Trophoblast cell (in vitro differentiated cells and primary cell): ENCODE results near the gene RALGDS.

ENCODE experiments used
- DNase-seq, 2 donors: peaks; one replicate each; pipeline ENCODE4 v3.0.0-alpha.2; 2016
- H2AFZ ChIP-seq: 2 replicates; pipeline ENCODE4 v1.6.1; 2013; ENCODE audit warnings: low read length, moderate library complexity, mild to moderate bottlenecking; ENCODE audit not compliant: insufficient read depth, poor library complexity
- H2AK5ac ChIP-seq: 2 replicates; pipeline ENCODE4 v1.6.1; 2013; ENCODE audit warnings: mild to moderate bottlenecking, low read length
- H2BK120ac ChIP-seq: 2 replicates; pipeline ENCODE4 v1.6.1; 2013; ENCODE audit warnings: low read length, mild to moderate bottlenecking, moderate library complexity; ENCODE audit not compliant: insufficient read depth, poor library complexity
- H2BK12ac ChIP-seq: 2 replicates; pipeline ENCODE4 v1.6.1; 2013; ENCODE audit warnings: mild to moderate bottlenecking, low read length, moderate library complexity
- H2BK5ac ChIP-seq: 2 replicates; pipeline ENCODE4 v1.6.1; 2013; ENCODE audit warnings: low read length, low read depth, moderate library complexity, mild to moderate bottlenecking; ENCODE audit not compliant: poor library complexity
- H3K14ac ChIP-seq: 2 replicates; pipeline ENCODE4 v1.6.1; 2013; ENCODE audit warnings: mild to moderate bottlenecking, low read length
- H3K18ac ChIP-seq: 2 replicates; pipeline ENCODE4 v1.6.1; 2013; ENCODE audit warnings: mild to moderate bottlenecking, low read length
- H3K23ac ChIP-seq: 2 replicates; pipeline ENCODE4 v1.6.1; 2013; ENCODE audit warnings: low read length
- H3K27ac ChIP-seq: 2 replicates; pipeline ENCODE4 v1.5.1; 2013; ENCODE audit warnings: low read depth, mild to moderate bottlenecking, inconsistent platforms, low read length, moderate library complexity
- H3K27me3 ChIP-seq: 2 replicates; pipeline ENCODE4 v1.6.1; 2013; ENCODE audit warnings: inconsistent platforms, mild to moderate bottlenecking, low read length, moderate library complexity; ENCODE audit not compliant: insufficient read depth
- H3K36me3 ChIP-seq, 2 experiments: 1 replicate in 1 of 2; 2 replicates in 1 of 2; pipeline ENCODE4 v1.6.1; 2013; ENCODE audit warnings: low read length in 2 of 2, mild to moderate bottlenecking in 2 of 2, moderate library complexity in 1 of 2; ENCODE audit not compliant: insufficient read depth in 2 of 2, control insufficient read depth in 1 of 2
- H3K4ac ChIP-seq: 2 replicates; pipeline ENCODE4 v1.6.1; 2013; ENCODE audit warnings: low read depth, mild to moderate bottlenecking, low read length, moderate library complexity
- H3K4me1 ChIP-seq, 2 experiments: 1 replicate in 1 of 2; 2 replicates in 1 of 2; pipeline ENCODE4 v1.6.1; 2013; ENCODE audit warnings: low read length in 2 of 2, mild to moderate bottlenecking in 2 of 2, moderate library complexity in 1 of 2; ENCODE audit not compliant: insufficient read depth in 2 of 2, control insufficient read depth in 1 of 2
- H3K4me2 ChIP-seq: 2 replicates; pipeline ENCODE4 v1.6.1; 2013; ENCODE audit warnings: inconsistent platforms, mild to moderate bottlenecking, low read length, moderate library complexity
- H3K4me3 ChIP-seq: 2 replicates; pipeline ENCODE4 v1.5.1; 2013; ENCODE audit warnings: mild to moderate bottlenecking, low read depth, low read length, inconsistent platforms
- H3K79me1 ChIP-seq: one replicate; pipeline ENCODE4 v1.6.1; 2013; ENCODE audit warnings: low read length
- H3K79me2 ChIP-seq: 2 replicates; pipeline ENCODE4 v1.6.1; 2013; ENCODE audit warnings: low read length, mild to moderate bottlenecking; ENCODE audit not compliant: control insufficient read depth, insufficient read depth, poor library complexity
- H3K9ac ChIP-seq: 2 replicates; pipeline ENCODE4 v1.6.1; 2013; ENCODE audit warnings: mild to moderate bottlenecking, low read length
- H3K9me3 ChIP-seq: 2 replicates; pipeline ENCODE4 v1.6.1; 2013; ENCODE audit warnings: low read depth, mild to moderate bottlenecking, control low read depth, inconsistent platforms, low read length; ENCODE audit not compliant: insufficient read depth
- H4K12ac ChIP-seq: 2 replicates; pipeline ENCODE4 v1.6.1; 2013; ENCODE audit warnings: low read depth, mild to moderate bottlenecking, low read length, moderate library complexity
- H4K8ac ChIP-seq: 2 replicates; pipeline ENCODE4 v1.6.1; 2013; ENCODE audit warnings: low read depth, mild to moderate bottlenecking, low read length, moderate library complexity
- H4K91ac ChIP-seq: one replicate; pipeline ENCODE4 v1.6.1; 2013; ENCODE audit warnings: low read depth, mild to moderate bottlenecking, low read length, moderate library complexity
- WGBS: extraction: QIAGEN DNeasy Blood & Tissue Kit; methylation state at CpG from one replicate; pipeline ENCODE4 v1.1.7; 2013; ENCODE audit warnings: missing lambda C conversion rate; ENCODE audit not compliant: insufficient read length, insufficient coverage; ENCODE audit errors: extremely low coverage; 5-methylcytosine and 5-hydroxymethylcytosine counted together

RALGDS gene

DNA sequence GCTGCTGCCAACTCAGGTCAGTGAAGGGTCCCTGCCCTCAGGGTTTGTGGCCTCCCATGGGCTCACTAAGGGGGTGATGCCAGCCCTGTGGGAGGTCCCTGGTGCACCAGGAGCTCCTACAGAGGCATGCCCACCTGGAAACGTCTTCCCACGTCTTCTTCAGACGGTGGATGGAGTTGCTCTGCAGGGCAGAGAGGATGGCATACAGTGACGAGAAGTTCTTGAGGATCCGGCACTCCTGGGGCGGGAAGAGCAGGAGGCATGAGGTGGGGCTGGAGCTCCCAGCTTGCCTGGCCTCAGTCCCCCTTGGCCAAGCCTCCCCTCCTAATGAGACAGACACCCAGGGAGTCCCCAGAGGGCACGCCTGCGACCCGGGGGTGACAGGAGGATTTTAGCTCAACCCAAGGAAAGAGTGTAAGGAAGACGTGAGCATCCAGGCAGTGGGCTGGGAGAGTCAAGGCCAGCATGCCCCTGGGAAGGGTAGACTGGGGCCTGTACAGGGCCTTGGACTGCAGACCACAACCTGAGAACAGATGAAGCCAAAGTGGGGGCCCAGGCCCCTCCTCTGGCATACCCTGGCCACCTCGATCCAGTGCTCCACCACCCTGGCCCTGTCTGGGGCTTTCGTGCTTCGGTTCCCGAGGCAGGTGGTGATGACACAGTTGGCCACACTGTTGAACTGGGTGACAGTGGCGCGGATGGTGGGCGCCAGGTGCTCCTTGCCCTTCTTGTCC, 14.4 kb downstream of the RALGDS start:
- H2BK12ac ChIP-seq: no peak overlapping the region
- no peak overlapping the region for H4K91ac ChIP-seq
- no peaks in the 10 kb centered on the region for H3K79me2 ChIP-seq
- H2BK120ac ChIP-seq: no peak overlapping the region
- no CpG with 5 or more reads among the region's 17 CpGs for whole genome bisulfite sequencing
- H3K36me3 ChIP-seq: peaks cover 78 to 80% of the 10 kb centered on the region in 2 experiments
- H4K8ac ChIP-seq: no peak overlapping the region
- H2AFZ ChIP-seq: no peak overlapping the region
- no peaks in the 10 kb centered on the region for H3K27me3 ChIP-seq
- H4K12ac ChIP-seq: no peak overlapping the region
- H3K79me1 ChIP-seq: no peaks in the 10 kb centered on the region
- H2AK5ac ChIP-seq: no peak overlapping the region
- no peak overlapping the region for H3K23ac ChIP-seq
- H3K27ac ChIP-seq: no peak overlapping the region
- H3K4me2 ChIP-seq: no peak overlapping the region
- no peak overlapping the region for H3K9ac ChIP-seq
- no peak for DNase-seq
- no peak overlapping the region for H3K4ac ChIP-seq
- H3K14ac ChIP-seq: no peak overlapping the region
- H3K4me1 ChIP-seq: no peaks in the 10 kb centered on the region
- H3K18ac ChIP-seq: no peak overlapping the region
- no peak overlapping the region for H2BK5ac ChIP-seq
- H3K4me3 ChIP-seq: no peak overlapping the region
- no peaks in the 10 kb centered on the region for H3K9me3 ChIP-seq

DNA sequence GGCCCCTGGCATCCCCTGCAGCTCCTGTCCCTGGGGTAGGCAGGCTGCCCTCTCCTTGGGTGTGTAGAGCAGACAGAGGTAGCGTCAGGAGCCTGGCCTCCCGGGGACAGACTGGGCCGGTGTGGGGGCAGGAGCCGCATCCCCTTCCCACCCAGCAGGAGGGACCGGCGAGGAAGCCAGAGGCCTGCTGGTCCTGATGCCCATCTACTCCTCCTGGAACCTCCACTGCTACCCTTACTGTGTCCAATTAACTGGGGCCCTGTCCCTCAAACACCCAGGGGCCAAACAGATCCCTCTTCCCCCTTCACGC, 15.6 kb downstream of the RALGDS start:
- Histone ChIP-seq H3K23ac (no peak overlapping the region), H3K4ac (no peak overlapping the region), H3K14ac (no peak overlapping the region), H2AK5ac (no peak overlapping the region), H2AFZ (no peak overlapping the region), H3K36me3 (peaks cover 89% of the 10 kb centered on the region in 2 experiments), H3K18ac (no peak overlapping the region), H3K27ac (no peak overlapping the region), H3K79me1 (no peaks in the 10 kb centered on the region), H3K4me1 (no peaks in the 10 kb centered on the region), H2BK5ac (no peak overlapping the region), H4K91ac (no peak overlapping the region), H3K9me3 (no peaks in the 10 kb centered on the region), H3K4me2 (no peak overlapping the region), H2BK12ac (no peak overlapping the region), H3K4me3 (no peak overlapping the region), H3K79me2 (no peaks in the 10 kb centered on the region), H3K27me3 (no peaks in the 10 kb centered on the region), H2BK120ac (no peak overlapping the region), H4K8ac (no peak overlapping the region), H3K9ac (no peak overlapping the region), H4K12ac (no peak overlapping the region)
- no CpG with 5 or more reads among the region's 7 CpGs for WGBS
- DNase-seq: no peak

DNA sequence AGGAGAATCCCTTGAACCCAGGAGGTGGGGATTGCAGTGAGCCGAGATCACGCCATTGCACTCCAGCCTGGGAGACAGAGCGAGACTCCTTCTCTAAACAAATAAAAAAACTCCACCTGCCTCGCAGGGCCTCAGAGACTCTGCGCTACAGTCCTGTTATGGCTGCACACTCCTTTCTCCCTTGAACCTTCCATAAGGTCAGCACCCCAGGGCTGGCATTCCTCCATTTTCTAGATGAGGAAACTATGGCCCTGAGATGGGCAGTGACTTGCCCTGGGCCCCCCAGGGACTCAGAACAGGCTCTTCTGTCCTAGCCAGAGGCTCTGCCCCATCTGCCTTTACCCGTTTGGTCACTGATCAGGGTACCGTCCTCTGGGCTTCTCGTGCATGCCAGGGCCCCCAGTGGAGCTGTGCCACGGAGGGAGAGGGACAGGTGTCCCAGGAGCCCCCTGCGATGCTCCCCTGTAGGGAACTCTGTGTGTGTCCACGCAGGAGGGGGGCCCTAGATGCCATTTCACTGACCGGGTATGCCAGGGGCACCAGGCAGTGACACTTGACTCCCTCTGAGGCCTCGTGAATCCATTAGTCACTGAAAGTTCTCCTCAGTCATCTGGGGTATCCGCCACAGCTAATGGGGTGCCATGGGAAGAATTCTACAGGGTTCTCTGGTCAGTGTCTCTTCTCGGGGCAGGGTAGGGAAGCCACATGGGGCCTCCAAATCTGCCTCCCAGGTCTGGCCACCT, 16.2 kb downstream of the RALGDS start:
- H3K14ac ChIP-seq: no peak overlapping the region
- H3K79me2 ChIP-seq: no peaks in the 10 kb centered on the region
- no peak overlapping the region for H2BK120ac ChIP-seq
- no peak overlapping the region for H3K27ac ChIP-seq
- no peaks in the 10 kb centered on the region for H3K79me1 ChIP-seq
- H3K36me3 ChIP-seq: peaks cover 89% of the 10 kb centered on the region in 2 experiments
- no peak overlapping the region for H3K9ac ChIP-seq
- H2BK12ac ChIP-seq: no peak overlapping the region
- no peak overlapping the region for H3K4ac ChIP-seq
- no peak overlapping the region for H3K4me2 ChIP-seq
- no peaks in the 10 kb centered on the region for H3K4me1 ChIP-seq
- no peaks in the 10 kb centered on the region for H3K27me3 ChIP-seq
- no peak overlapping the region for H3K23ac ChIP-seq
- H3K9me3 ChIP-seq: no peaks in the 10 kb centered on the region
- H4K91ac ChIP-seq: no peak overlapping the region
- H2BK5ac ChIP-seq: no peak overlapping the region
- no peak overlapping the region for H3K18ac ChIP-seq
- H2AFZ ChIP-seq: no peak overlapping the region
- no peak overlapping the region for H4K12ac ChIP-seq
- no CpG with 5 or more reads among the region's 15 CpGs for WGBS
- H2AK5ac ChIP-seq: no peak overlapping the region
- DNase-seq: no peak
- H3K4me3 ChIP-seq: no peak overlapping the region
- H4K8ac ChIP-seq: no peak overlapping the region

DNA sequence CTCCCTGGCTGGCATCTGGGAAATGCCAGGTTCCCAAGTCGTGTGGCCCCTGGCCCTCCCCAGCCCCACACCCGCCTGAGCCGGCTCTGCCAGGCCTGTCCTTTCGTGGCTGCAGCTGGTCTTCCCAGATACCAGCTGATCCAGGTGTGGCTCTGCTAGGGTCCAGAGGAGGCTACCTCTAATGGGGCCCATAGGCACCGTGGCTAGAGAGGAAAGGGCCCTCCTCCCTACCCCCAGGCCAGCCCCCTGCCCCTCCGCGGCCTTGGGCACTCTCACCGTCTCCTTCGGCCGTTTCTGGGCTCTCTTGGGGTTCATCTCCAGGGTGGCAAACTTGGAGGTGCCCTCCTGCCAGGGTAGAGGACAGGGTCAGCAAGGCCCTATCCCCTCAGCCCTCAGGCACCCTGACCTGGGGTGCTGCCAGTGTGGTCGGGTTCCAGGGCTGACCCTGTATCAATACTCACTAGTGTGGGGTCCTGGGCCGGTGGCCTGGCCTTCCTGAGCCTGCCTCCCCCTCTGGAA, 17.0 kb downstream of the RALGDS start:
- H4K12ac ChIP-seq: no peak overlapping the region
- H2AK5ac ChIP-seq: no peak overlapping the region
- no peak overlapping the region for H2BK12ac ChIP-seq
- no peak overlapping the region for H3K14ac ChIP-seq
- H4K8ac ChIP-seq: no peak overlapping the region
- H3K4me3 ChIP-seq: no peak overlapping the region
- H3K4ac ChIP-seq: no peak overlapping the region
- no peaks in the 10 kb centered on the region for H3K9me3 ChIP-seq
- H3K79me1 ChIP-seq: no peaks in the 10 kb centered on the region
- no peak overlapping the region for H3K9ac ChIP-seq
- H4K91ac ChIP-seq: no peak overlapping the region
- H2BK120ac ChIP-seq: no peak overlapping the region
- H2BK5ac ChIP-seq: no peak overlapping the region
- H3K23ac ChIP-seq: no peak overlapping the region
- peaks cover 89% of the 10 kb centered on the region in 2 experiments for H3K36me3 ChIP-seq
- H3K4me2 ChIP-seq: no peak overlapping the region
- H3K79me2 ChIP-seq: no peaks in the 10 kb centered on the region
- no peak overlapping the region for H2AFZ ChIP-seq
- no peaks in the 10 kb centered on the region for H3K27me3 ChIP-seq
- DNase-seq: no peak
- no peak overlapping the region for H3K27ac ChIP-seq
- no CpG with 5 or more reads among the region's 12 CpGs for WGBS
- H3K4me1 ChIP-seq: no peaks in the 10 kb centered on the region
- H3K18ac ChIP-seq: no peak overlapping the region
